HUDEP-2 (cell line): ENCODE data around the gene NRBF2.
"Not testable (repeated sequence)": the region's sequence is repeated elsewhere in the genome, so short reads cannot be mapped to it uniquely, and the experiment has no call there.

Source experiments
- DNase-seq, 76 experiments: peaks; one replicate each; lab custom pipeline; 2025; ENCODE audit not compliant: unreplicated experiment in 76 of 76; lab: John Stamatoyannopoulos, UW

NRBF2 gene

DNA sequence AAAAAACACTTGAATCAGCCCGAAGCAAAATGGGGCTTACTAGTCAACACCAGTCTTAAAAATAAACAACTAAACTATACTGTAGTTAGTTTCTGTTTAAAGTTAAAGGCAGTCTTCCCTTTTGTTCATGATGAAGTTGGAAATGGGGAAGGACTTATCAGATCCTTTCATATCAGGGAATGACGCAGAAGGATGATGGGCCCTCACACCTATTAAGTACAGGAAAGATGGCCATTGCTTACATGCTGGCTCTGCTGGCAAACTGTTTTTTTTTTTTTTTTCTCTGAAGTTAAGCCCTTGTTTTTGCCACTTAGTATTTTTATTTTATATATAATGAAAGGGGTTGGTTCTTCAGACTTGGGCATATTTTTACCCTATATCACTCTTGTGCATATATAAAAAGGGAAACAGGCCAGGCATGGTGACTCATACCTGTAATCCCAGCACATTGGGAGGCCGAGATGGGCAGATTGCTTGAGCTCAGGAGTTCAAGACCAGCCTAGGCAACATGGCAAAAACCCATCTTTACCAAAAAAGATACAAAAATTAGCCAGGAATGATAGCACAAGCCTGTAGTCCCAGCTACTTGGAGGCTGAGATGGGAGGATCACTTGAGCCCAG lies 16.6 kb upstream of the NRBF2 start:
- DNase-seq: no peak

DNA sequence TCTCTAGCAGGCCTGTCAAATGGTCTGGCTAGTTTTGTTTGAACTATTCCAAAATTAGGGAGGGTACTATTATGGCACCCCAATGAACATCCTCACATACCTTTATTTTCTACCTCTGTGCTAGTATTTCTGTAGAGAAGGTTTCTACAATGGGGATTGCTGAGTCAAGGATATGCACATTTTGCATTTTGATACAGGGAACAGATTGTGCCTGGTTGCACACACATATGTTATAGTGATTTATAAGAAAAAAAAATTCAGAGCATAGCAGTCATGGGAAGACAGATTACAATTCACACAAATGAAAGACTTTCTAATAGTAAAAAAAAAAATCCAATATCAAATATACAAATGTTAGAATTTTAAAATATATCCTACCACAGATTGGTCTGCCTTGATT lies 14.1 kb upstream of the NRBF2 start:
- no peak for DNase-seq

DNA sequence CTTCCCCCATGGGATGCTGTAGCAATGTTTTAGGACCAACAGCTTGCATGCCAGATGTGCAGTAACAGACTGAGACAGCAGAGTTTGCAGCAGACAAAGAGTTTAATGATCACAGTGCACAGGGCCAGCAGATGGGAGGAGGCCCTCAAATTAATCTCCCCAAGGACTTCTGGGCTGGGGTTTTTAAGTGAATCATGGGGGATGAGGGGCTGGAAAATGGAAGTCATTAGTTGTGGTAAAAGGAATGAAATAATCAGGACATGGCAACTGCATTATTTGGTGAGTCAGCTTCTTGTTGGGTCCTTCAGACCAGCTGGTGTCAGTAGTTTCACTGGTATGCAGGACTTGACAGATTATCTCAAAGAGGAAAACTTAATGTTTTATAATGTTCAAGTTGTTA lies 12.6 kb upstream of the NRBF2 start:
- no peak for DNase-seq

DNA sequence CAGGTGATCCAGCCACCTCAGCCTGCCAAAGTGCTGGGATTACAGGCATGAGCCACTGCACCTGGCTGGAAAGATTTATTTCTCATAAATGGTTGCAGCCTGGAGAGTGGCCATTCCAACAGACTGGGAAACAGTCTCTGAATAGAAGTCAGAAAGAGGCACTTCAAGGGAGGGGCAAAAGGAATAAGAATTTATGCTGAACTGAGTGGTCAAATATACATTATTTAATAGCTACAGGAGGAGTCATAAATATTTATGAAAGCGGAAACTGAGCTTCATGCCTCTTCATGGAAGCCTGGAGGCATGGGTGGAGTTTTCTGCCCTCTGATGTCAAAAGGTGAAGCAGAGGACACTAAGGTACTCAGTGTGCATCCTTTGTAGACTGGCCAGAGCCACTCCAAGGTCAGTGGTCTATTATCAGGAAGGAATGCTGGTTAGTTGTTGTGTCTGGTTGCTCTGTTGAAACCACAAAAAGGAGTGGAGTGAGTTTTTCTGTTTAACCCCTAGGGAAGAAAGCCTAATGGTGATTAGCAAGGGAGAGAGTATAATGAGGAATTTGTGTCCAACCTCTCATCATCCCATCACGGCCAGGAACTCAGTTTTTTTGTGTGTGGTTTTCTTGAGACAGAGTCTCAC lies 9.3 kb upstream of the NRBF2 start:
- no peak for DNase-seq

DNA sequence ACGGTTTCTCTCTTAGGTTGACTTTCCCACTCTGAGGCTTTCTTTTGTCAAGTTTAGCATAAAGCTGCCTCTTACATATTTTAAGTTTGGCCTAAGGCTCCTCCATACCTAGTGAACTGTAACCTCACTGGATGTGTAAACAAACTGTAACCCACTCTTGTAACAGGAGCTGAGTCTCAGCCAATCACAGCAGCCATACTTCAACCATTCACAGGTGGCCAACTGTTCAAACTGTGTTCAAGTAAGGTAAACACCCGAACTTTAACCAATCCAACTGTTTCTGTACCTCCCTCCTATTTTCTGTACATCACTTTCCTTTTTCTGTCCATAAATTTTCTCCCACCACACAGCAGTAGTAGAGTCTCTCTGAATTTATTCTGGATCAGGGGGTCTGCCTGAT lies 7.7 kb upstream of the NRBF2 start:
- no peak for DNase-seq

DNA sequence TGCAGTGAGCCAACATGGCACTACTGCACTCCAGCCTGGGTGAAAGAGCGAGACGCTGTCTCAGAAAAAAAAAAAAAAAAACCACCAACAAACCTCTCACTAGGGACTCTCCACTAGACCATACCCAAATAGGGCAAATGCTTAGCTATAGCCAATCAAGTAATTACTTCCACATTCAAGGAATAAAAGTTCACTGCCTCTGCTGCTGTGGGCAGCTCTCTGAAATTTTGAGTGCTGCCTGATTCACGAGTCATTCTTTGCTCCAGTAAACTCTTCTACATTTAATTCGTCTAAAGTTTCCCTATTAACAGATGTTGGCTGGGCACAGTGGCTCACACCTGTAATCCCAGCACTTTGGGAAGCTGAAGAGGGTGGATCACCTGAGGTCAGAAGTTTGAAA lies 4.7 kb upstream of the NRBF2 start:
- no peak for DNase-seq

DNA sequence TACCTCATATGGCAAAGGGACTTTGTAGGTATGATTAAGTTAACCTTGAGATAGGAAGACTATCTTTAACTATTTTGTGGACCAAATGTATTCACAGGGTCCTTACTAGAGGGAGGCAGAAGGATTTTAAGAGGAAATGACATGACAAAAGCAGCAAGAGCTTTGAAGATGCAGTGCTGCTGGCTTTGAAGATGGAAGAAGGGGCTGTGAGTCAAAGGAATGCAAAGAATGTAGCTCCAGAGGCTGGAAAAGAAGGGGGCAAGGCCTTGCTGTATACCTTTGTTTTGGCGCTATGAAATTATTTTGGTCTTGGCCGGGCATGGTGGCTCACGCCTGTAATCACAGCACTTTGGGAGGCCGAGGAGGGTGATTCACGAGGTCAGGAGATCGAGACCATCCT lies 3.2 kb upstream of the NRBF2 start:
- no peak for DNase-seq

DNA sequence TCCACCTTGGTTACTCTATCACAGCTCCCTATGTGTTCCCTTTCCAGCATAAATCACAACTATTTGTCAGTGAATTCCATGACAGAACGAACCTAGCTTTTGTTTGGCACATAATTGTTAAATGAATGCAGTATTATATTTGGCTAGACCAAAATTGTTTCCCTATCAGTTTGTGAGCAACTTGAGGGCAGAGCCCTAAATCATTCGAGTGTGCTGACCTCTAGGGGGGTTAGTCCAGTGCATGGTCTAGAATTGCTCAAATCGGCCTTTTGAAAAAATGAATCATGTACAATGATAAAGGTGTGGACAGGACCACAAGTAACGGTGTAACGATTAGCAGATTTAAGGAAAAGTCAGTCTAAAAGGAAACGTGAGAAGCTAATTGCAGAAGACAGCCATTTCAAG lies 475 bp upstream of the NRBF2 start:
- DNase-seq: no peak

DNA sequence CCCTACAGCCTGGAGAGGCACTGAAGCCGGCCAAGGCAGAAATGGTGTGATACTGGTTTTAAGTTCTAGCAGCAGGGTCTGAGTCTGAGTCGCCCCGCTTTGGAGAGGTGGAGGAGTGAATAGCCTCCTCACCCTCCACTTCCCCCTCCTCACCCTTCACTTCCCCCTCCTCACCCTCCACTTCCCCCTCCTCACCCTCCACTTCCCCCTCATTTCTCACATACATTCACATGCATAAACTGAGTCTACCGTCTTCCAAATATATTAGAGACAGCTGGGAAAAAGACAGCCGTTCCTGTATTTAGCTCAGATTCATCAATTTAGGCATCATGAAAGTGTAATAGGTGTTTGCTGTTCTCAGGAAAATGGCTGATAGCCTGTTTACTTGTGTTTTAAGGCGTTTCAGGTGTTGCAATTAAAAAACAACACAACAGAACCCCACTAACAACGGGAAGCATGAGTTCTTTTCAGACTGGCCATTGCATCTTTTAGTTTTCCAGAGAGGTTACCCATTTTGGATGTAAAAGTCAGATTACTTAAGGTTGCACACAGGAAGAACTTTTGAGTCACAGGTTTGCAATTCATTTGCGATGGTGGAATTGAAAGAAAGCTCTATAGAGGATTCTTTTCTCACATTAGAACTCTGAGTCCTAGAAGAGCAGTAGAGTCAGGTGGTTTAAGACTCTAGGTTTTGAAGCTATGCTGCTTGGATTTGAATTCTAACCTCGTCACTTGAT lies 861 bp downstream of the NRBF2 start:
- DNase-seq: peak in 1 of 76 experiments; percentile 13

DNA sequence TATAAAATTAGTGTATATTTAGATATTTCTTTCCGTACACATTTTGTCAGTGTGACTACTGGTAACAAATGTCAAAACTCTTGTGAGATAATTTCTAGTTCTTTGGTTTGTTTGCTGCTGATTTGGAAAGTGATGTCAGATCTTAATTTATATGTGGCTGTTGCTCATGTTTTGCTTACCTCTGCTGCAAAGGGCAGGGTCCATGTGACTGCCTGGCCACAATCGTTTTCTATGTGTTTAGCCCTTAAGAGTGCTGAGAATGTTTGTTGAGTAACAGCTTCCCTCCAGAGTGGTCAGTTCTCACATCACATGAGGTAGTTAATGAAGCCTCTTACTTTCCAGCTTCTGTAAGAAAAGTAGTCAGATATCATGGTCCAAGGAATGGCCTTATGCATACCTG lies 4.2 kb downstream of the NRBF2 start:
- no peak for DNase-seq

DNA sequence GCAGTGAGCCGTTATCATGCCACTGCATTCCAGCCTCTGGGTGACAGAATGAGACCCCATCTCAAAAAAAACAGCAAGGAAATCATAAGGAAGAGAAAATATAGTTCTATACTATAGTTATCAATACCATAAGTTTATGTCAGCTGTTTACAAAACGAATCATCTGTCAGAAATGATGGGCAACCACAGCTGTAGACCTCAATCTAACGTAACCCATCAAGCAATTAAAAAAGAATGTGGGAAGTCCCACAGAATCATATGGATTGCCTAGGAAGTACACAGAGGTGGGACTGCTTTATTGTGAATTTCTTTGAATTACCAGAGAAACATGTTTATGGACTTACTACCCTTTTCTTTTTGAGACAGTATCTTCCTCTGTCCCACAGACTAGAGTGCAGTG lies 6.9 kb downstream of the NRBF2 start:
- DNase-seq: no peak

DNA sequence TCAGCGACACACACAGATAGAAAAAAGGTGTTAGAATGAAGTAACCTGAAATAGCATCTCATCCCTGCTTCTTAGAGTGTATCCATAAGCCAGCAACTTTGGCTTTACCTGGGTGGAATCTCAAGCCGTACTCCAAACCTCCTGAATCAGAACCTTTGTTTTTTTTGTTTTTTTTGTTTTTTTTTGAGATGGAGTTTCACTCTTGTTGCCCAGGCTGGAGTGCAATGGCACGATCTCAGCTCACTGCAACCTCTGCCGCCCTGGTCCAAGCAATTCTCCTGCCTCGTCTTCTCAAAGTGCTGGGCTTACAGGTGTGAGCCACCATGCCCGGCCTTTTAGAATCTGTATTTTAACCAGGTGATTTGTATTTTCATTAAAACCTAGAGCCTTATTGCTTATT lies 9.0 kb downstream of the NRBF2 start:
- DNase-seq: no peak

DNA sequence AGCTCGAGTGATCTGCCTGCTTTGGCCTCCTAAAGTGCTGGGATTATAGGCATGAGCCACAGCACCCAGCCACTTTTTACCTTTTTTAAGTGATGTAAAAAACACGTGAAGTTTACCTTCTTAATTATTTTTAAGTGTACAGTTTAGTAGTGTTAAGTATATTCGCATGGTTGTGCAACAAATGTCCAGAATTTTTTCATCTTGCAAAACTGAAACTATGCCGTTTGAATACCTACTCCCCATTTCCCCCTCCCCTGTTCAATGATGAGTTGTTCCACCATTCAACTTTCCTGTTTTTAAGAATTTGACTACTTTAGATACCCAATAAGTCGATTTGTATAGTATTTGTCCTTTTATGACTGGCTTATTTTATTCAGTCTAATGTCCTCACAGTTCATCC lies 10.9 kb downstream of the NRBF2 start:
- DNase-seq: no peak

DNA sequence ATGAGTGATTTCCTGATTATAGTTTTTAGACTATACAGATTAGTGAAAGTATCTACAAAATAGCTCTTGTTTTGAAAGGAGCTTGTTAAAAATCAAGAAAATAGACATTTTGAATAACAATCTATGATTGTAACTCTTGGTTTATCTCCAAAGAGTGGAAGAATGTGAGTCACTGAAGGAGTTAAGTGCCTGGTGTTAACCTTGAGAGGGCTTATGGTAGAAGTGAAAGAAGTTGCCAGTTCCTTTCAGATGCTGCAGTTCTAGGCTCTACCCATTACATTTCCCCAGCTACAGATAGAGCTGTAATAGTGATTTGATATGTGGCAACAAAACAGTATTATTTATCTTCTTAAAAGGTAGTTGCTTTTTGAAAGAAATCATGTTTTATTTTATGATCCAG lies 12.7 kb downstream of the NRBF2 start:
- DNase-seq: no peak

DNA sequence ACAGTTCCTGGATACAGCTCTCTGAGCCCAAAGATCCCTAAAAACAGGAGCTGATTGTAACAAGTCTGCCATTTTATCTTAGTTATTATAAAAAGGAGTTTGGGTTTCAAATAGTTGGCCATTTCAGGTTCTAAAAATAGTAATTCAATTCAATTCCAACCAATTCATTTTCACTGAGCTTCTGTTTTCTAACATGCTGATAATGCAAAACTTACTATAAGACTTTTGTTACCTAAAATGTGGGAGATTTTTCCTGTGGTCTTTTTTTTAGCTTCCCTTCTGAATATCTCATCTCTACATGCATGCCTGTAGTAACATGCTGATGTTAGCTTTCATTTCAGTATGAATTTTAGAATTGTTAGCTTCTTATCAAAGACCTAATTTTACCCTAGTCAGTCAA lies 13.4 kb downstream of the NRBF2 start:
- DNase-seq: no peak

DNA sequence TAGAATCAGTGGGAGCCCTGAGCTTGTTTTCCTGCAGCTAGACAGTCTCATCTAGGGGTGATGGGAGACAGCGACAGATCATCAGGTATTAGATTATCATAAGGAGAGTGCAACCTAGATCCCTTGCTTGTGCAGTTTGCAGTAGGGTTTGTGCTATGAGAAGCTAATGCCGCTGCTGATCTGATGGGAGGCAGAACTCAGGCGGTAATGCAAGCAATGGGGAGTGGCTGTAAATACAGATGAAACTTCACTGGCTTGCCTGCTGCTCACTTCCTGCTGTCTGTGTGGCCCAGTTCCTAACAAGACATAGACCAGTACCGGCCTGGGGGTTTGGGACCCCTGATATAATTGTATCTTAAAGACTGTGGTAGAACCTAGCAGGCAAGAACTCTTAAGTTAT lies 17.6 kb downstream of the NRBF2 start:
- no peak for DNase-seq

DNA sequence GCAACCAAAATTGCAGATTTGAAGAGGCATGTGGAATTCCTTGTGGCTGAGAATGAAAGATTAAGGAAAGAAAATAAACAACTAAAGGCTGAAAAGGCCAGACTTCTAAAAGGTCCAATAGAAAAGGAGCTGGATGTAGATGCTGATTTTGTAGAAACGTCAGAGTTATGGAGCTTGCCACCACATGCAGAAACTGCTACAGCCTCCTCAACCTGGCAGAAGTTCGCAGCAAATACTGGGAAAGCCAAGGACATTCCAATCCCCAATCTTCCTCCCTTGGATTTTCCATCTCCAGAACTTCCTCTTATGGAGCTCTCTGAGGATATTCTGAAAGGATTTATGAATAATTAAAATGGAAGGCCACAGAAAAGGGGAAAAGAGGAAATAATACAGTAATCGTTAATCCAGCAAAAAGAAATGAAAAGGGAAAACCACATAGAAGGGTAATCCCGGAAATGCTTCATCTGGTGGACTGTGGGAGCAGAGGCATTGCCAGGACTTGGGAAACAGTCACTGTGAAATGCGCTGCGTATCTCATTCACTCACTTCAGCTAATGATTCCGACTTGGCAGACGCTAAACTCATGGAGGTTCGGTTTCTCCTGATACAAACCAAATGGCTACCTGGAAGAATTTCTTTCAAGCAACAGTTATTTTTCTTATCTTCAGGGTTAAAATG lies 20.9 kb downstream of the NRBF2 start:
- DNase-seq: not testable (repeated sequence)

DNA sequence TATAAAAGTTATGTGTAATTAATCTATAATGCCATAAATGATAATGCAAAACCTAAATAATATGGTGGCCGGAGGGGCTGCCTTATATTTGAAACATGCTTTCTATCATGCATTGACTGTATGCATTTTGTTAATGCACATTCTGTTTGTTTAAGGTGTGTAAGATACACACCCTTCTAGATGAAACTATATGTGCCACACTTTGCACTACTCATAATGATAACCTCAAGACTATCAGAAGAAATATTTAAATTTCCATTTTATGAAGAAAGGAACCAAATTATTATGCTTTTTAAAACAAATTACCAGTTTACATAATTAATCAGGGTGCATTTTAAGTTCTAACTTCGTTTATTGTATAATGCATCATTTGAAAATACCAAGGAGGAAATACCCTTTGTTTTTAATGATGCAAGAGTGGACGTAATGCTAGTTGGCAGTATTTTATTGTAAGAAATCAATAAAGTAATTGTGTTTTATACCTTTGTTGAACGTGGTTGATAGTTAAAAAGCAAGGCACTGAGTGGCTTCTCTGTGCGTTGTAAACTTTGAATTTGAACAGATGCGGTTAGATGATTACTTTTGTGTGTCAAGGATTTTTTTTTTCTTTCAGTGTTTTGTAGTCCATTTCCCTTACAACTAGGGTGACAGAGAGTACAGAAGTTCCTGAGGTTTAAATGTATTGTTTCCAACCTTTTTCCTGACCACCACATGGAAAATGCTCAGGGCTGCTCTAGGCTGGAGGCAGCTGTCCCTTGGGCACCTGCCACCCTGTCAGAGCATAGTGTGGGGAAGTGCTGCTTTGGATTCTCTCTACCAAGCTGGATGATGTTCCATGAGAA lies 21.6 kb downstream of the NRBF2 start:
- no peak for DNase-seq

DNA sequence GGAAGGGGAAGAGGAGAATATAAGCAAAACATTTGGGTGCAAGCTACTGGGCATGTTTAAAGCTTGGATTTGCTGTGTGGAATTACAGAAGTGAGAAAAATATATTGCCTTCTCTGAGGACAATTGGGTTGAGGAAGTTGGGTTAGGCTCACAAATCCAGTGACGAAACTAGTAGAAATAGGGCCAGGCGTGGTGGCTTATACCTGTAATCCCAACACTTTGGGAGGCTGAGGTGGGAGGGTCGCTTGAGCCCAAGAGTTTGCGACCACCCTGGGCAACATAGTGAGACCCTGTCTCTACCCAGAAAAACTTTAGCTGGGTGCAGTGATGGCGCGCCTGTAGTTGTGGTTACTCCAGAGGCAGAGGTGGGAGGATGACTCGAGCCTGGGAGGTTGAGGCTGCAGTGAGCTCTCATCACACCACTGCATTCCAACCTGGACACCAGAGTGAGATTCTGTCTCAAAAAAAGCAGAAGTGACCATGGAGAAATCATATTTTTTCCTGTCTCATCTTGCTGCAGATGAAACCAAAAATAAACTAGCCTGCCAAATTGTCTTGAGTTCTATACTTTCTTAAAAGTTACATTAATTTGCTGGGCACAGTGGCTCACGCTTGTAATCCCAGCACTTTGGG lies 22.4 kb downstream of the NRBF2 start:
- DNase-seq: no peak

DNA sequence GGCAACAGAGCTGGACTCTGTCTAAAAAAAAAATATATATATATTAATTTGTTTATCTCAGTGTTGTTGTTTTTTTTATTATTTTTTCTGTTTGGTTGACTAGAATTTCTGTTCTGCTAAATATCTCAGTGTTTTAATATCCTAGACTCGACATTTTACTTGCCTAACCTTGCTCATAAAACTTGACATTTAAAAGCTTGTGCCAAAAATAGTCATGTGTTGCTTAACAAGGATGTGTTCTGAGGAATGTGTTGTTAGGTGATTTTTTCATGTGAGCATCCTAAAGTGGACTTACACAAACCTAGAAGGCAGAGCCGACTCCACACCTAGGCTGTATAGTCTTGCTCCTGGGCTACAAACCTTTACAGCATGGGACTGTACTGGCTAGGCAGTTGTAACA lies 23.1 kb downstream of the NRBF2 start:
- DNase-seq: no peak
